ENCODE measurements around the gene KCTD4.

GRCh38 chr13:45162194-45162593, 38.7 kb downstream of the KCTD4 start:
- TF ChIP-seq CTCF (IDR thresholded peaks at IDR 0.05) (no peak), EP300 (IDR thresholded peaks at IDR 0.05) (no peak), POLR2A (IDR thresholded peaks at IDR 0.05) (no peak)
